Stimulated activated CD8-positive, alpha-beta memory T cell treated with anti-CD3 and anti-CD28 coated beads, Interleukin-7, amount 100 ng/mL, for 48 hours (primary cell): Measurements from ENCODE around the gene ASB18.

ENCODE experiments used
- DNase-seq, 2 donors: peaks; one replicate each; pipeline ENCODE4 v3.0.0-alpha.2; 2020; ENCODE audit warnings: low read depth in 1 of 2; ENCODE audit errors: extremely low read depth in 1 of 2

Gene ASB18

GRCh38 chr2:236176951-236177350 lies 87.3 kb downstream of the ASB18 start:
- no peak for DNase-seq

GRCh38 chr2:236176417-236176816 lies 87.8 kb downstream of the ASB18 start:
- DNase-seq = no peak

GRCh38 chr2:236175548-236176150 lies 88.6 kb downstream of the ASB18 start:
- DNase-seq = no peak

GRCh38 chr2:236173729-236174607 lies 90.2 kb downstream of the ASB18 start:
- no peak for DNase-seq

- DNase-seq = no peak
Measured at GRCh38 chr2:236173036-236173728, 91.0 kb downstream of the ASB18 start.

GRCh38 chr2:236172255-236173035 lies 91.8 kb downstream of the ASB18 start:
- DNase-seq = no peak

GRCh38 chr2:236171680-236172254 lies 92.4 kb downstream of the ASB18 start:
- DNase-seq = no peak

- DNase-seq = no peak
Measured at GRCh38 chr2:236171181-236171679, 93.0 kb downstream of the ASB18 start.

GRCh38 chr2:236170590-236171165 lies 93.5 kb downstream of the ASB18 start:
- no peak for DNase-seq

GRCh38 chr2:236169741-236170589 lies 94.2 kb downstream of the ASB18 start:
- no peak for DNase-seq

- DNase-seq = no peak
Measured at GRCh38 chr2:236169151-236169721, 95.0 kb downstream of the ASB18 start.

- DNase-seq = no peak
Measured at GRCh38 chr2:236168110-236169080, 95.8 kb downstream of the ASB18 start, which contains the start of gene GBX2. TSS of gene GBX2 (minus strand) at chr2:236168386. CDS start at chr2:236167971, 415 bp downstream.

- no peak for DNase-seq
Measured at GRCh38 chr2:236167297-236168109, 96.7 kb downstream of the ASB18 start.

GRCh38 chr2:236166796-236167296 lies 97.4 kb downstream of the ASB18 start:
- DNase-seq = no peak

GRCh38 chr2:236165842-236166795 lies 98.1 kb downstream of the ASB18 start:
- DNase-seq = no peak
